Retinal pigment epithelial cell (primary cell): ENCODE measurements around the gene CCNY.
A peak's percentile ranks its signal among the peaks of the same experiment; 100 is the strongest.

Experiments used
- DNase-seq: peaks from one replicate; pipeline ENCODE4 v3.0.0-alpha.2; 2010; ENCODE audit warnings: low read depth
- H3K4me3 ChIP-seq: 2 replicates; pipeline ENCODE4 v1.5.1; 2011; ENCODE audit warnings: mild to moderate bottlenecking, low read length, control low read depth, moderate library complexity
- TF ChIP-seq, protein P1 (sequence below): conservative IDR thresholded peaks from 2 replicates; pipeline ENCODE4 v1.5.1; 2011; ENCODE audit warnings: low read depth, low read length, control low read depth, inconsistent platforms

CCNY gene

DNA sequence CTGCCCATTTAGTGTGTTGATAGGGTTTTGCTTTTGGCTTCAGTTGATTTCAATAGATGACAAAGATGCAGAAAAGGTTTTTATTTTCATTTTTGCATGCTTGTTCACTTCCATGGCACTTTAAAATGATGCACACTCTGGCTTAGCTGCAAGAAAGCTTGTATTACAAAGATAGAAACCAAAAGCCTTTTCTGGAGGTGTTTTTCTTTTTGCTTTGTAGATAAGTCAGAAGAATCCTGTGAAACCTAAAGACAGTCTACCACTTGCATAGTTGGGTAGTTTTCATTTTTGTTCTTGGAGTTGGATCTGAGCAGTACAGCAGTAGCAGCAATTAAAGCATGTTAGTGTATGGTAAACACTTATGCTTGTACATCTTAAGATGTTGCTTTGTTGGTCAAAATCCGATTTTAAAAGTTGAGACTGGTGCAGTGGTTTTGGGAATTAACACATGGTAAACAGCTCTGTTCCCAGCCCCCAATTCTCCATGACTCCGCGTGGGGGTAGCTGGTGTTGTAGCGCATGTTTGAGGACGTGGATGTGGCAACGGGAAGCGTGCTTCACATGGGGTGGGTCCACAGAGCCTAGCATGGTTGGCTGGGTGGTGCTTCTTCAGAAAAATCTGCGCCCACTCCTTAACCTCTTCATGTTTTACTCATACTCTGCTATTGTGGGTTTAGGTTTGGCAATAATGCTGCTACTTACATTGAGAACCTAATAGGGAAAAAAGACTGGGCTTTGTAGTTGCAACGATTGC is 19.8 kb downstream of the CCNY start:
- no peak for DNase-seq
- no peak overlapping the region for H3K4me3 ChIP-seq
- TF ChIP-seq, protein P1, sequence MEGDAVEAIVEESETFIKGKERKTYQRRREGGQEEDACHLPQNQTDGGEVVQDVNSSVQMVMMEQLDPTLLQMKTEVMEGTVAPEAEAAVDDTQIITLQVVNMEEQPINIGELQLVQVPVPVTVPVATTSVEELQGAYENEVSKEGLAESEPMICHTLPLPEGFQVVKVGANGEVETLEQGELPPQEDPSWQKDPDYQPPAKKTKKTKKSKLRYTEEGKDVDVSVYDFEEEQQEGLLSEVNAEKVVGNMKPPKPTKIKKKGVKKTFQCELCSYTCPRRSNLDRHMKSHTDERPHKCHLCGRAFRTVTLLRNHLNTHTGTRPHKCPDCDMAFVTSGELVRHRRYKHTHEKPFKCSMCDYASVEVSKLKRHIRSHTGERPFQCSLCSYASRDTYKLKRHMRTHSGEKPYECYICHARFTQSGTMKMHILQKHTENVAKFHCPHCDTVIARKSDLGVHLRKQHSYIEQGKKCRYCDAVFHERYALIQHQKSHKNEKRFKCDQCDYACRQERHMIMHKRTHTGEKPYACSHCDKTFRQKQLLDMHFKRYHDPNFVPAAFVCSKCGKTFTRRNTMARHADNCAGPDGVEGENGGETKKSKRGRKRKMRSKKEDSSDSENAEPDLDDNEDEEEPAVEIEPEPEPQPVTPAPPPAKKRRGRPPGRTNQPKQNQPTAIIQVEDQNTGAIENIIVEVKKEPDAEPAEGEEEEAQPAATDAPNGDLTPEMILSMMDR = no peak

DNA sequence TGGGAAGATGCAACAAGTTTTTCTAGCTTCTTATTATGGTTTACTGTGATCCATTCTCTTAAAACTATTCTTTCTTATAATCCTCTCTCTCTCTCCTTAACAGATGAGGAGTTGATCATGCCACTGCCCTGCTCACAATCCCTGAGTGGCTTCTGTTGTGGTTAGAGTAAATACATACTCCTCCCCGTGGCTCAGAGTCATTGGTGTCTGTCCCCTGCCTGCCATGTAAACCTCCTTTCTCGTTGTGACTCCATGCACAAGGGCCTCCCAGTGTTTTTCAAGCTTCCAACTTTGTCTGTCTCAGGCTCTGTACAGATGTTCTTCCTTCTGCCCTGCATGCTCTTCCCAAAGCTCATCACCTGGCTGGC is 20.4 kb downstream of the CCNY start:
- no peak overlapping the region for H3K4me3 ChIP-seq
- TF ChIP-seq, protein P1 = no peak
- no peak for DNase-seq

DNA sequence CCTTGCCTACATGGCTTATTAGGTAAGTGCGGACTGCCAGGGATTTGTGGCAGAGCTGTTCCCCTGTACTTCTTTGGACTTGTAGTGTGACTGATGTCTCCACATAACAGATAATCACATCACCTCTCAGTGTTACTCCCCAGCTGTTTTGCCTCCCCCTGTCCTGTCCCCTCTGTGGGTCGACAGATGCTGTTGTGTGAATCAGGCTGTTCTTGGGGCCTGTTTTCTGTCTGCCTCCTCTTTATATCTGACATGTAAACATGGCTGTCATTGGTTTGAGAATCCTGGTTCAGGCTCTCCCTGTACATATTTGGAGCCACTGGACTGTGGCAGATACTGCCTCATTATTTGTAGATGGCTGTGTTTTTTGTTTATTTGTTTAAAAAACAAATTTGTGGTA is 22.7 kb downstream of the CCNY start:
- H3K4me3 ChIP-seq = no peak overlapping the region
- TF ChIP-seq, protein P1 = no peak
- DNase-seq = no peak

DNA sequence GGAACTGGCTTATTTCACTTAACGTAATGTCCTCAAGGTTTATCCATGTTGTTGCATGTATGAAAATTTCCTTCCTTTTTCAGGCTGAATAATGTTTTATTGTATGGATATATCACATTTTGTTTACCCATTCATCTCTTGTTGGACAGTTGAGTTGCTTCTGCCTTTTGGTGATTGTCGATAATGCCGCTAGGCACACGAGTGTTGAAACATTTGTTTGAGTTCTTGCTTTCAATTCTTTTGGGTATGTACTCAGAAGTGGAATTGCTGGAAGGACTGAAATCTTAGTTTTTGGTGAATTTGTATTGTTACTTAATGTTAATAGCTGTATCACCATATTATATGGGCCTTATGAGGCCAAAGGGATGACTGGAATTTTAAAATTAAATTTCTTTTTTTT is 23.6 kb downstream of the CCNY start:
- TF ChIP-seq, protein P1 = no peak
- DNase-seq = no peak
- no peak overlapping the region for H3K4me3 ChIP-seq

DNA sequence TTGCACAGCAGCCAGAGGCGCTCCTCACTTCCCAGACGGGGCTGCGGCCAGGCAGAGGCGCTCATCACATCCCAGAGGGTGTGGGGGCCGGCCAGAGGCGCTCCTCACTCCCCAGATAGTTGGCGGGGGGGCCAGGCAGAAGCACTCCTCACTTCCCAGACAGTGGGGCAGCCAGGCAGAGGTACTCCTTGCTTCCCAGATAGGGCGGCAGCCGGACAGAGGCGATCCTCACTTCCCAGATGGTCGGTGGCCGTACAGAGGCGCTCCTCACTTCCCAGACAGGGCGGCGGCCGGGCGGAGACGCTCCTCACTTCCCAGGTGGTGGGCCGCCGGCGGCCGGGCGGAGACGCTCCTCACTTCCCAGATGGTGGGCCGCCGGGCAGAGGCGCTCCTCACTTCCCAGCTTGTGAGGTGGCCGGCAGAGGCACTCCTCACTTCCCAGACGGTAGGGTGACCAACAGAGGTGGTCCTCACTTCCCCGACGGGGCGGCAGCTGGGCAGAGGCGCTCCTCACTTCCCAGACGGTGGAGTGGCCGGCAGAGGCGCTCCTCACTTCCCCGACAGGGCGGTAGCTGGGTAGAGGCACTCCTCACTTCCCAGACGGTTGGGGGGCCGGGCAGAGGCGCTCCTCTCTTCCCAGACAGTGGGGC is 26.5 kb downstream of the CCNY start:
- no peak overlapping the region for H3K4me3 ChIP-seq
- DNase-seq = no peak
- TF ChIP-seq, protein P1 = no peak

DNA sequence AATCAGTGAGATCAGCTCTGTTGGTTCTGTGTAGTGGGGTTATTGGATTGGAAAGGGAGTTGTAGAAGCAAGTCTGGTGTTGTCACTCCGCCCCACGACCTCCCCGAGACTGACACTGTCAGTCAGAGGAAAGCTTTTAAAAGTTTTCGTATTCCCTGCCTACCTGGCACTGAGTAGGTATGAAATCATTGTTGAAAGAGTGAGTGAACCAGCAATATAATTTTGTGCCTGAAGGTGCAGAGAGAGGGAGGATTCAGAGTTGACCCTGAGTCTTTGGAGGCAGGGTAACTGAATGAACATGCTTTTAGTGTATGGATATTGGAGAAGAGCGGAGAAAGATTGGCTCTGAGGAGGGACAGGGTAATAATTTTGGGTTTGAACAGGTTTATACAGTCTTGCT is 27.3 kb downstream of the CCNY start:
- TF ChIP-seq, protein P1 = no peak
- no peak overlapping the region for H3K4me3 ChIP-seq

DNA sequence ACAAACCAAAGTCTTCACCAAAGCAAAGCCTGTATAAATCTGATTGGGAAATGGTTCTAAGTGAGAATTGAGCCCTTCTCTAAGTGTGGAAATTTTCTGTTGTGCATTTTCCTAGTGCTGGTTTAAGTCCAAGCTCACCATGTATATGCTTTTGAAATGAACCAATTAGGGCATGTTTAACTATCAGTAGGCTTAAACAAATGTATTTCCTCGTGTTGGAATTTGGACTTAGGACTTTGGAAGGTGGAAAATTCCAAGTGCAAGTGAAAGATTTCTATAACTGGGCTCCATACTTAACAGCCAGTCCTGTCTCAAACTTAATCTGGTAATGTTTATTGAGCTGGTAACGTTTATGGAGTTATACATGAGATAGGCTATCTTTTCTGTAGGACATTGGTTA is 28.5 kb downstream of the CCNY start:
- TF ChIP-seq, protein P1 = no peak
- no peak overlapping the region for H3K4me3 ChIP-seq
- peak; percentile 52 for DNase-seq

More for the DNA sequence above, 27.3 kb downstream of the CCNY start:
- DNase-seq = no peak
